ENCODE results near the gene GIT2. TPM values are rescaled to one million over a fixed set of nuclear protein-coding genes. Genes with fewer than 3 reads are reported as not detected.
"Not testable (repeated sequence)": the region's sequence is repeated elsewhere in the genome, so short reads cannot be mapped to it uniquely, and the experiment has no call there.

GIT2 gene
- total RNA-seq, 1 donor from 2014 or later: 41.4 TPM

DNA sequence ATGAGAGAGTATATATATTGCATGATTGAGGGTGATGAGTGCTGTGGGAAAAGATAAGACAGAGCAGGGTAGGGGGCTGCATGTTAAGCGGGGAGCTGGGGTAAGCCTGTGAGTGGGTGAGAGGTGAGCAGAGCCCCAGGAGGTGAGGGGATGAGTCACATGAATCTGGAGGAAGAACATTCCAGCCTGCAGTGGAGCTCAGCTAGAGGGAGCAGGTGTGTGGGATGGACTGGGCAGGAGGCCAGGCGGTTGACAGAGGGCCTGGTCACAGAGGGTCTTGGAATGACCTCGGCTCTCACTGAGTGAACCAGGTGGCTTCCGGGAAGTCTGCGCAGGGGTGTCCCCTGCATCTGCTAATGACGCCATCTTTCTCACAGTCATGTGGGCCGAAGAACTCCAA is 44.4 kb downstream of the GIT2 start:
- intact Hi-C loops (cut with micrococcal nuclease): no loop called here
- peak; percentile 69 for ATAC-seq
- peak; percentile 77 for DNase-seq

DNA sequence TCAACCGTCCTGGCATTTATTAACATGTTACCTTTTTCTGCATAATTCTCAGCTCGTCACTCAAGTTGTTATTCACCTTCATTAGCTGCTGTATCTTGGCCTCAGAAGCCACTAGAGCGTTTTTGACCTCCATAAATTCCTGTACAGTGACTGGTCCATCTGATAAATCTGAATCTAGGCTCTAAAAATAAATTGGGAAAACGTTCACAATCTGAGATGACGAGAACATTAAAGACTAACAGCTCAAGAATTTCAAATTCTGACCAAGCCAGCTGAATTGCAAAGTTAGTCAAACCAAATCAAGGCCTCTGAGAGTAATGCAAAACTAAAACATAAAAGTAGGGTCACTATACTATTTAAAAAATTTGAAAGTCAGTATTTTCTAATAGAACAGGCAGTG is 45.0 kb downstream of the GIT2 start:
- no peak for DNase-seq
- intact Hi-C loops (cut with micrococcal nuclease): no loop called here
- ATAC-seq: no peak

DNA sequence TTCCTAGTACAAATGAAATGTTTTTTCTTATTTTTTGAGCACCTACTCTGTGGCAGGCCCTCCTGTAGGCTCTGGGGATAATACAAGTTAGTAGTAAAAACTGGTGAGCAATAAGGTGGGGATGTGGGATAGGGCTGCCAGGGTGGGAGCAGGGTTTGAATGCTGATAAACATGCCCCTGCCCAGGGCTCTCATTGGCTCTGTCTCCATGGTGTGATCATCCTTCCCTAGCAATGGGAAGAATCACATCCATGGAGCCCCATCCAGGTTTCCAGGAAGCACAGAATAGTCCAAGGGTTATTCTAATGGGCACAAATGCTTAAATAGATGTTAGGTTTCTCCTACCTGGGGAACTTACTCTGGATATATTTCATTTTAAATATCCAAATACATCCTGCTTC is 45.5 kb downstream of the GIT2 start:
- intact Hi-C loops (cut with micrococcal nuclease): no loop called here
- ATAC-seq: no peak
- DNase-seq: no peak

DNA sequence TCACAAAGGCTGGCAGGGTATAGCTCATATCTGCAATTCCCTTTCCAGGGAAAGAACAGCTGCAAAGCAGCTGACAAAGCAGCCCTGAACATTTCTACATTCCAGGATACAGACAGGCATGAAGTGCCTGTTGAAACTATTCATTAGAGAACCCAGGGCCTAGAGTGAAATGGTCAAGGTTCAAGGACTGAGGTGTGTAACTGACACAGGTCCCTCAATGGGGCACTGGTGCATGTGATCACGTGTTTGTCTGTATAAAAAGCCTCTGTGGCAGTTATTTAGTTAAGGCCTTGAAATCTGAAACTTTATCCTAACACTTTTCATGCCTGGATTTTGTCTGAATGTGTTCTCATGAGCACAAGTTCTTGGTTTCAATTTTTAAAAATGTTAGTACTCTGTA is 47.1 kb downstream of the GIT2 start:
- ATAC-seq: peak; percentile 63
- intact Hi-C loops (cut with micrococcal nuclease): no loop called here
- no peak for DNase-seq

DNA sequence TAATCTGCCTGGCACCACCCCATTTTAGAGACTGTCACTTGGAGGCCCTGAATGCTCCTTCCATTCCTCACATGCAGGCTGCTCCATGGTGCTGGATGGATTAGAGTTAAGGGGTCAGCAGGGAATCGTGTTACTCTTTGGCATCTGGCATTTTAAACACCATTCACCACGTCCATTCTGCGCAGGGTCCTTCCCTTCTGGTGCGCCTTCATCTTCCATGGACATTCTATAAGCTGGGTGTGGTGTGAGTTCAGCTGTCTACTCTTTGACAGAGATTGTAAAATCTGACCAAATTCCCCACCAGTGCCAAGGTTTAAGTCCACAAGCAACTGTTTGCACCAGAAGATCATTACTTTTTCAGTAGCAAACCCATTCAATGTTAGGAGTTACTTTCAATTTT is 47.8 kb downstream of the GIT2 start:
- no peak for DNase-seq
- ATAC-seq: no peak
- intact Hi-C loops (cut with micrococcal nuclease): no loop called here

DNA sequence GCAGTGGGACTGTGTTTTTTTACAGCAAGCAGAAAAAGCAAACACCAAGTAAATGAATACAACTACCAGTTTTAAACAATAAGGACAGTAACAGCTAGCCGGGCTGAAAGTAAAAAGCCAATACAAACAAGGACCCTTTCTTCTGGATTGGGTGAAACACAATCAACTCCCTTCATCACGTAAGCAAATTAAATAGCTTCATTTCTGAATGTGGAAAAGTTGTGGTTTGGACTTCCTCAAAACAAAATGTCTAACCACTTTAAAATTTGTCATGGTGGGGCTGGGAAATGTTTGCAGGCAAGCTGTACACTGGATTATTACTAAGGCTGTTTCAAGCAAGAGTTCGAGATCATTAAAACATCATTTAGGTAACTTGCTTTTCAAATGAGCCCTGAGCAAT is 48.6 kb downstream of the GIT2 start:
- intact Hi-C loops (cut with micrococcal nuclease): no loop called here
- ATAC-seq: no peak
- DNase-seq: no peak

DNA sequence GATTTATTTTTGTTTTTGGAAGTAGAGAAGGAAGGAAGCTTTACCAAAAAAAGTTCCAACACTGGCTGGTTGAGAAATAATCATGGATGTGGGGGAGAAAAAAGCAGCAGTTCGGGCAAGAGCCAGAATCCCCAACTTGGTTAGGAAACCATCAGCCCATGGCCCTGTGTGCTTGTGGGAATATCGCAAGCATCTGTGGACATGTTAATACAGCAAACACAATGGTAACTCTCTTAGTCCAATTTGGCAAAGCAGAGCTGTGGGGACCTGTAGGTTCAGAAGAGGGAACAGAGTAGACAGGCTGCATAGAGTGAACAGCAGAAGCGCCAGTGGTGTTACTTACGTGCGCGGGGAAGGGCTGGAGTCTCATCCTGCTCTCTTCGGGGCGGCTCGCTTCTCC is 49.3 kb downstream of the GIT2 start:
- ATAC-seq: no peak
- no peak for DNase-seq
- intact Hi-C loops (cut with micrococcal nuclease): no loop called here

DNA sequence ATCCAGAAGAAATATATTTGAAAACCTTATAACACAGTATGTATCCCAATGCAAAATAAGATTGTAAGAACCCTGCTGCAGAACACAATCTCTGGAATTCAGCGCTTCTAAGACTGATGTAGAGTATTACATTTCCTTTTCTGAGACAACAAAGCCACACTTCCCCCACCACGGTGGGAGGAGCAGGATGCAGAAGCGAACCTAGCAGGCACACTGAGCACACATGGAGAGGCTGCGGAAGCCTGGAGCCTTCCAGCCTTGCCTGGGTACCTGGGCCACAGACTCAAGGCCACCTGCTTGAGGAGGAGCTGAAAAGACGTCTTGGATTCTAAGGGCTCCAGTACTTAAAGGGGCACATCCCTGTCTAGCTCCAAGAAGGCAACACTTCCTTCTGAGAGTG is 49.7 kb downstream of the GIT2 start:
- no peak for ATAC-seq
- DNase-seq: no peak
- intact Hi-C loops (cut with micrococcal nuclease): no loop called here

DNA sequence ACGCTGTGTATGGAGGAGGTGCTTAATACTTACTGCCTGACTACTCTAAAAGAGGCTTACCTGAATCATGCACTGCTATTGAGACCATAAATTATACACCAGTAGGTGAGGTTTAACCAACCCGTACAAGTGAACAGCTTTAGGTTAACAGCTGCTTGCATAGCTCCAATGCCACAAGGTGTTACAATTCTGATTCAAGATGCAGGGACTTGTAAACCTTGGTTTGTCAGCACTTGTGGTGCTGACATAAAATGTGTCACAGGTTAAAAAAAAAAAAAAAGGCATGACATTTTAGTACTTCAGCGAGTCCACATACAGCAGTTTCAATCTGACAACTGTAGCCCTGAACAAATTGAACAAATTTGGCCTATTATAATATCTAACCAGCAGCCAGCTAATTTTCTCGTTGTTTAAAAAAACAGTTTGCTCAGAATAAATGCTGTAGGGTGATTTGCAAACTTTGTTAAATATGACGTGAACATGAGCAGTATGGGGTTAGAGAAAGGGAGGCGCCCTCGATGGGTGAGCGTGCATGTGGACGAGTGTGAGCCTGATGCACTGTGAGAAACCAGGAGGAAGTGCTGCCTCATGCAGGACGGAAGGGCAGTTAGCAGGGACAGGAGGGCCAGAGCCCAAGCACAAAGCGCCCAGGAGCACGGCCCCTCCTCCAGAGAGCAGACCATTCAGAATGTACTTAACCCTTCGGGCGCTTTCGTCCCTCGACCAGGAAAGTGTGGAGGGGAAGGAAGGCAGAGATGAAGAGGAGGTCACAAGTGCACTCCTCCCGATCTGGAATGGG is 51.4 kb downstream of the GIT2 start:
- ATAC-seq (peak; percentile 55), DNase-seq (peak; percentile 58)
- intact Hi-C loops (cut with micrococcal nuclease): no loop called here

DNA sequence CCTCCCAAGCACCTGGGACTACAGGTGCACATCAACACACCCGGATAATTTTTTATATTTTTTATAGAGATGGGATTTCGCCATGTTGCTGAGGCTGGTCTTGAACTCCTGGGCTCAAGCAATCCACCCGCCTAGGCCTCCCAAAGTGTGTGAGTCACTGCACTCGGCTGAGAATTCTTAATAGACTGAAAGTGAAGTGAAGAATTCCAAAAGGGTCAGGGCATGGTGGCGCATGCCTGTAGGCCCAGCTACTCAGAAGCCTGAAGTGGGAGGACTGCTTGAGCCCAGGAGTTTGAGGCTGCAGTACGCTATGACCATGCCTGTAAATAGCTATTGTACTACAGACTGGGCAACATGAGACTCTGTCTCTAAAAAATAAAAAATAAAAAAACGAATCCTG is 52.4 kb downstream of the GIT2 start:
- intact Hi-C loops (cut with micrococcal nuclease): no loop called here
- no peak for ATAC-seq
- DNase-seq: no peak

DNA sequence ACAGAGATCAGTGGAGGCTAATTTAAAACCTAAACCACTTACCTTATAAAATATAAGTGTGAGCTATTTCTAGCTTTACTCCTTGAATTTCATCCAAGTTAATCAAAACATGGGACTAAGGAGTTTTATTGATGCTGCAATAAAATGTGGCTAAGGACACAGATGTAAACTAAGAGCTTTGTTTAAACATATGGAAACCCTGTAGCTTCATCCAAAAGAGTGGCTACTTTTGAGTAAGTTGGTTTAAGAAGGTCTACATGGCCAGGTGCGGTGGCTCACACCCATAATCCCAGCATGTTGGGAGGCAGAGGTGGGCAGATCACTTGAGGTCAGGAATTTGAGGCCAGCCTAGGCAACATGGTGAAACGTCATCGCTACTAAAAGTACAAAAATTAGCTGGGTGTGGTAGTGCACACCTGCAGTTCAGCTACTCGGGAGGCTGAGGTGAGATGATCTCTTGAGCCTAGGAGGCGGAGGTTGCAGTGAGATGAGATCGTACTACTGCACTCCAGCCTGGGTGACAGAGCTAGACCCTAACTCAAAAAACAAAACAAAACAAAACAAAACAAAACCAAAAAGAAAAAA is 55.7 kb downstream of the GIT2 start:
- no peak for DNase-seq
- intact Hi-C loops (cut with micrococcal nuclease): no loop called here
- ATAC-seq: no peak

DNA sequence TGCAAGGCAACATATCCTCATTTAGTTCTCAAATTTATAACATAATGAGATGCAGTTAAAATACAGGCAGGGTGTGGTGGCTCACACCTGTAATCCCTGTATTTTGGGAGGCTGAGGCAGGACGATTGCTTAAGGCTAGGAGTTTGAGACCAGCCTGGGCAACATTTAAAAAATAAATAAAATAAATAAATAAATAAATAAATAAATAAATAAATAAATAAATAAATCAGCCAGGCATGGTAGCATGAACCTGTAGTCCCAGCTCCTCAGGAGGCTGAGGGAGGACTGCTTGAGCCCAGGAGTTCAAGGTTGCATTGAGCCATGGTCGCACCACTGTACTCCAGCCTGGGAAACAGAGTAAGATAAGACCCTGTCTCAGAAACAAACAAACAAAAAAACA is 56.7 kb downstream of the GIT2 start:
- DNase-seq: no peak
- ATAC-seq: no peak
- intact Hi-C loops (cut with micrococcal nuclease): no loop called here

DNA sequence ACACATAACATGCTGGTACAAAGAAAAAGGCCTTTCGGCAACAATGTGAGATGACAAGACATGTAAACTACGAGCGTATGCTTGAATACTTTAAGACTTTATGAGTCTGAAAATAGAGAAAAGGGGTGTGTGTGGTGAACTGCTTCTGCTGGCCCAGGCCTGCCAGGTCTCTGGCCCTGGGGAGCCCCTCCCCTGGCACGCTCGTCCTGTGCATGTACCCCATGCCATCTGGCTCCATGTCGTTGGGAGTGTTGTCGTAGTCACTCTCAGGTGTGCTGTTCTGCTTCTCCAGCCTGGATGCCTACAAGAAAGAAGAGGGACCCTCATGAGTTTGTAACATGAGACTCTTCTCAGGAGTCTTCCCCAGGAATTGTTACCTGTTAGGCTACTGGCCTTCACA is 57.2 kb downstream of the GIT2 start:
- intact Hi-C loops (cut with micrococcal nuclease): no loop called here
- DNase-seq (no peak), ATAC-seq (no peak)

DNA sequence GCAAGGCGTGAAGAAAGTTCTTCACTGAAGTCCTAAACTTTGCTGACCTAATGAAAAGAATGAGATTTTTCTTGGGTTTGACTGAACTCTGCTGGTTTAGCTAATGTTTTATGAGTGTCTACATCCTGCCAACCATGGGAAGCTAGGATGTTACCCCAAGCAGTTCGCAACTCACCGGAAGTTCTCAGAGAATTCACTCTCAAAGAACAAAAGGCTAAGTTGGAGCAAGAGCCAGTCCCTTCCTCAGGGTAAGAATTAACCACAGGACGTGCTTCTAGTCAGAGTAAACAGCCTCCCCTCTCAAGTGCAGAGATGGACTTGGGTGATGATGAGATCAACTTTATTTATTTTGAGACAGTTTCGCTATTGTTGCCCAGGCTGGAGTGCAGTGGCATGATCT is 58.8 kb downstream of the GIT2 start:
- no peak for ATAC-seq
- intact Hi-C loops (cut with micrococcal nuclease): no loop called here
- no peak for DNase-seq

DNA sequence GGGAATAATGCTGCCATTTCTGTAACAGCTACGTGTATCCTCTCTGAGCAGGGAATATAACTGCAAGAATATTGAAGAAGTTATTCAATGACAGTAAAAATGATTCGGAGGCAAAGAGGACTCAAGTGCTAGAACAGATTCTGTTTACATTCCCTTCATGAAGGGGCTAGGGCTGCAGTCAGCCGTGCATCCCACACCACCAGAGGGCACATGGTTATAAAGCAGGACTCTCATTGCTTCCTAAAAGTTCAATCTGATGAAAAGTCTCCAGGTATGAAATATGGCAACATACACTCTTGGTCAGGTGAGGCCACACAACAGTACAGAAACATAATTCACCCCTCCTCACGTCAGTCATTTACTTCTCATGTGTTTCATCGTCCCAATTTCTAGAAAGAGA is 62.1 kb downstream of the GIT2 start:
- DNase-seq (no peak), ATAC-seq (no peak)
- intact Hi-C loops (cut with micrococcal nuclease): no loop called here

DNA sequence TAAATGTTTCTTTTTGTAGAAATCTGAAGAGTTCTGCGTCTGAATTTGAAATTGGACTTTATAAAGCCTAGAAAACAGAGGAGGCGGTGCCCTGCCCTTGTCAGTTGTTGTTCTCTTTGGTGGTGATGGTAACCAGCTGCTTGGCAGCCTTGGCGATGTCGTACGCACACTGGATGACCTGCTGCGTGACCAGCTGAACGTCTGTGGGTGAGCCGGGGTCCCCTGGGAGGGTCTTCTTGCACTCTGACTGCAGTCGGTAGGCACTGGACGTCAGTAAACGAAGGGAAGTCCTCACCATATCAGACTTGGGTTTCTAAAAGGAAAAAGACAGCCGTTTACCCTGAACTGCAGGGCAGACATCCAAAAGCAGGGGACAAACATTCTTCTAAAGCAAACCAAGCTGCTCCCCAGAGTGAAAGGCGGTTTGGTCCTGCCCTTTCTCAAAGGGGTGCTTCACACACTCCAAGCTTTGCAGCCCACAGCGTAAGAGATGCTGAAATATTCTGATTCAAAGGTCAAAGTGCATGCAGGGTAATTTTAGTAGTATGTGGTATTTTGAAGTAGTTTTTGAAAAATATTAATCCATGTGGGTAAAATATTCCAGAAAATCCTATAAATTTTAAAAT is 63.2 kb downstream of the GIT2 start:
- intact Hi-C loops (cut with micrococcal nuclease): no loop called here
- peak; percentile 86 for DNase-seq

DNA sequence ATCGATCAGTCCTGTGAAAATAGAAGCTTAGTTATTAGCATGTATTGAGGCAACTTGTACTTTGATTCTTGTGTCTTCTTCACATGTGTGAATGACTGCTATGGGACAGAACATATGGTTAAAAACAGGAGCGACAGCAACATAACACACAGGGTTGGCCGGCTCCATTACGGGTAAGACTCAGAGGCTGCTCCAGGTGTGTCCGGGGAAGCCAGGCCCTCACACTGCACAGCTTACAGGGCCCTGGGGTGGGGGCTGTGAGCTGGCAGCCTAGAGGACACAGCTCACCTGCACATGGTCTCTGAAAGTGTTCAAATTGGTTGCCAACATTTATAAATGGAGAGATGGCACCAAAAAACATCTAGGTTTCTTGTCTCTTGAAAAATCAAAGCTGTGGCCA is 65.0 kb downstream of the GIT2 start:
- DNase-seq: no peak
- intact Hi-C loops (cut with micrococcal nuclease): no loop called here
- no peak for ATAC-seq

More for the DNA sequence above, 63.2 kb downstream of the GIT2 start:
- ATAC-seq: peak; percentile 79

DNA sequence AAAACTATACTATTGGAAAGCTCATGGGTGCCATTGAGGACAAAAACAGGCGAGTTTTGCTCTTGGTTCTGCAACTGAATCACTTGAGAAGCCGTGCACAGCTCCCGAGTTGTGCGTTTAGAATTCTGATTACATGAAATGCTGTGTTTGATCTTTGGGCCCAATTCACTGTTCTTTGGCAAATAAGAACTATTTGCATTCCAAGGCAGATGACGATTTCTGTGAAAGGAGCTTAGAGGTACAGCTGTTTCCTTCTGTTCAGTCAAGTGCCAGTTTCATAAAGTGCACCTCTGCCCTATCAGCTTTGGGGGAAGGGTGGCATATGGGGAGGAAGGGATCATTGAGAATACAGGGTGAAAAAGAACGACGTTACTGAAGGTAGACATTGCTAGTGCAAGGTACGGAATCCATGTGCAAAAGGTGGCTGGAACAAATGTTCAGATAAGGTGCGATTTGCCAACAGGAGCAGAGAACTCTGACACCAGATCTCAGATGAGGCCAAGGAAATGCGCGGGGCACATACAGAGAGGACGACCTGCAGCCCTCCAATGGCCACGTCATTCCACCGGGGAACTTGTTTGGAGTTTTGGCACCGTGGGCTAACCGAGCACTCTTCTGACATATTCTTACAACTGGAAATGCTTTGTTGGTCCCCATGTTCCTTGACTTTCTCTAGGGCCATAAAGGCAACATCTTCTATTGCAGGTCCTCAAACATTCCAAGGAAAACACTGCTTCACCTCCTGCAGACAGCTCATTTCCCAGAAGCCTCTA is 66.0 kb downstream of the GIT2 start:
- intact Hi-C loops (cut with micrococcal nuclease): no loop called here
- DNase-seq (no peak), ATAC-seq (no peak)

DNA sequence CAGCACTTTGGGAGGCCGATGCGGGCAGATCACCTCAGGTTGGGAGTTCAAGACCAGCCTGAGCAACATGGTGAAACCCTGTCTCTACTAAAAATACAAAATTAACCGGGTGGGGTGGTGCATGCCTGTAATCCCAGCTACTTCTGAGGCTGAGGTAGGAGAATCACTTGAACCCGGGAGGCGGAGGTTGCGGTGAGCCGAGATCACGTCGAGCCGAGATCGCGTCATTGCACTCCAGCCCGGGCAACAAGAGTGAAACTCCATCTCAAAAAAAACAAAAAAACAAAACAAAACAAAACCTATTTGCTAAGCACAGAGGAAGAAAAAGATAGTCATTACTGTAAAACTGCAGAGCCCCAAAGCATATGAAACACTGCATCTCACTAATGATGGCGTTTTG is 66.8 kb downstream of the GIT2 start:
- DNase-seq; intact Hi-C loops (cut with micrococcal nuclease); ATAC-seq: not testable (repeated sequence)

DNA sequence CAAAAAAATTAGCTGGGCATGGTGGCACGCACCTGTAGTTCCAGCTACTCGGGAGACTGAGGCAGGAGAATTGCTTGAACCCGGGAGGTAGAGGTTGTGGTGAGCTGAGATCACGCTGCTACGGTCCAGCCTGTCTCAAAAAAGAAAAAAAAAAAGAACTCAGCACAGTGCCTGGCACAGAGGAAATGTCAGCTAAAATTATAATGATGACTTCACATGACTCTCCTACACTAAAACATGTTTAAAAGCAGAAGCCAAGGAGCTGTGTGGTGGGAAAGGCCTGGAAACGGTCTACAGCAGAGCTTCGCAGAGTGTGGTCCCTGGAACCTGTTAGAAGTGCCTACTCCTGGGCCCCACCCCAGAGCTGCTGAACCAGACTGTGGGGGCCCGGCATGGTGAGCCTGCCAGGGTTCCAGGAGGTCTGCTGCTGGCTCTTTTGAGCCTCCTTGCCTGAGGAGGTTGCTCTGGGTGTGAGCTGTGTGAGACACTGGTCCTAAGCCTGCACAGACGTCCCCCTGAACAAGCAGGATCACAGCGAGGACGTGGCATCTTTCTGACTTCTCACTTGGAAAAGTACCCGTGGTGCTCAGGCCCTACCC is 68.0 kb downstream of the GIT2 start:
- intact Hi-C loops (cut with micrococcal nuclease): no loop called here
- ATAC-seq: peak; percentile 26
- DNase-seq: no peak
